Activated T-cell treated with anti-CD3 and anti-CD28 coated beads, Interleukin-2, amount 50 U/mL, for 4 hours (primary cell): ENCODE measurements around the gene CFAP126. TPM values are rescaled to one million over a fixed set of nuclear protein-coding genes. Genes with fewer than 3 reads are reported as not detected.
"Not testable (repeated sequence)": the region's sequence is repeated elsewhere in the genome, so short reads cannot be mapped to it uniquely, and the experiment has no call there.

Experiments used
- ATAC-seq, 2 donors: fragments of 200-7000 bp; cut with Tn5 transposase; one replicate each; pipeline ENCODE4 v1.10.0; 2021
- DNase-seq: peaks from one replicate; pipeline ENCODE4 v3.0.0-alpha.2; 2020
- H3K27me3 Mint-ChIP-seq: one replicate; pipeline ENCODE4 v1.8.0; 2021; ENCODE audit warnings: low read depth, mixed read lengths
- H3K36me3 Mint-ChIP-seq: one replicate; pipeline ENCODE4 v1.8.0; 2022; ENCODE audit warnings: mixed read lengths; ENCODE audit not compliant: insufficient read depth
- H3K4me1 Mint-ChIP-seq: one replicate; pipeline ENCODE4 v1.8.0; 2021; ENCODE audit warnings: low read depth, mixed read lengths
- H3K4me3 Mint-ChIP-seq: one replicate; pipeline ENCODE4 v1.8.0; 2021; ENCODE audit warnings: mild to moderate bottlenecking, moderate library complexity, mixed read lengths
- H3K9me3 Mint-ChIP-seq: one replicate; pipeline ENCODE4 v1.8.0; 2021; ENCODE audit warnings: mixed read lengths
- total RNA-seq, 3 donors: library from RNA; stranded (reverse); gene quantifications; one replicate each; pipeline ENCODE4 v1.2.1, GENCODE V29; 2021

CFAP126 gene
- total RNA-seq, 3 donors from 2014 or later = not detected

DNA sequence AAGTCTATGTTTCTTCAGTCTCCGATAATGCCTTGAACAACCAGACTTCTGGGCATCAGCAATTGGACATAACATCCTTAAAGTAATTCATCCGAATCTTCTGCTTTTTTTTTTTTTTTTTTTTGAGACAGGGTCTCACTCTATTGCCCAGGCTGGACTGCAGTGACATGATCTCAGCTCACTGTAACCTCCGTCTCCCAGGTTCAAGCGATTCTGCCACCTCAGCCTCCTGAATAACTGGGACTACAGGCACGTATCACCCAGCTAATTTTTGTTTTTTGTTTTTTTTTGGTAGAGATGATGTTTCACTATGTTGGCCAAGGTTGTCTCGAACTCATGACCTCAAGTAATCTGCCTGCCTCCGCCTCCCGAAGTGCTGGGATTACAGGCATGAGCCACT is 23.9 kb upstream of the CFAP126 start:
- Mint-ChIP-seq H3K9me3 (no peaks in the 10 kb centered on the region), H3K4me3 (peak overlapping the region; percentile 88), H3K4me1 (peaks cover 39% of the 10 kb centered on the region), H3K27me3 (no peaks in the 10 kb centered on the region), H3K36me3 (no peaks in the 10 kb centered on the region)
- DNase-seq (no peak), ATAC-seq (no peak)

DNA sequence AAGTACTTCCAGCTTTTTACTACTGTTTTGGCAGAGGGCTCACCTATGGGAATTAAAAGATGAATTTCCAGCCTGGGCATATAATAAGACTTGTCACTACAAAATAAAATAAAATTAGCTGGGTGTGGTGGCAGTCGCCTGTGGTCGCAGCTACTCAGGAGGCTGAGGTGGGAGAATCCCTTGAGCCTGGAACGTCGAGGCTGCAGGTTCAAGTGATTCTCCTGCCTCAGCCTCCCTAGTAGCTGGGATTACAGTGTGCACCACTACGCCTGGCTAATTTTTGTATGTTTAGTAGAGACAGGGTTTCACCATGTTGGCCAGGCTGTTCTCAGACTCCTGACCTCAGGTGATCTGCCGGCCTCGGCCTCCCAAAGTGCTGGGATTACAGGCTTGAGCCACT is 23.5 kb upstream of the CFAP126 start:
- not testable (repeated sequence) for DNase-seq

DNA sequence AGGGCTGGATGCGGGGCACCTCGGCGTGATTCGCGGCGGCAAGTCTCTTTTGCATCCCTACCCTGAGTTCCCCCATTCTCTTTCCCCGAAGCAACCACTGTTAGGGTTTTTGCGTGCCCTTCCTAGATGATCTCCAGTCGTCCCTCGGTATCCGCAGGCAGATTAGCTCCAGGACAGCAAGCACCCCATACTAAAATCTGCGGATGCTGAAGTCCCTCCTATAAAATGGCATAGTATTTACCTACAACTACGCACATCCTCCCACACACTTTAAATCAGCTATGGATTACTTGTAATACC is 22.8 kb upstream of the CFAP126 start:
- ATAC-seq (peak in 1 of 2 donors; percentile 13), DNase-seq (no peak)
- Mint-ChIP-seq H3K4me3 (peak overlapping the region; percentile 88), H3K9me3 (no peaks in the 10 kb centered on the region), H3K36me3 (no peaks in the 10 kb centered on the region), H3K4me1 (peaks cover 45% of the 10 kb centered on the region), H3K27me3 (no peaks in the 10 kb centered on the region)

More for the DNA sequence above, 23.5 kb upstream of the CFAP126 start:
- Mint-ChIP-seq H3K4me1 (peaks cover 43% of the 10 kb centered on the region), H3K4me3 (peak overlapping the region; percentile 88)
- not testable (repeated sequence) for H3K36me3 Mint-ChIP-seq, ATAC-seq, H3K9me3 Mint-ChIP-seq, H3K27me3 Mint-ChIP-seq

DNA sequence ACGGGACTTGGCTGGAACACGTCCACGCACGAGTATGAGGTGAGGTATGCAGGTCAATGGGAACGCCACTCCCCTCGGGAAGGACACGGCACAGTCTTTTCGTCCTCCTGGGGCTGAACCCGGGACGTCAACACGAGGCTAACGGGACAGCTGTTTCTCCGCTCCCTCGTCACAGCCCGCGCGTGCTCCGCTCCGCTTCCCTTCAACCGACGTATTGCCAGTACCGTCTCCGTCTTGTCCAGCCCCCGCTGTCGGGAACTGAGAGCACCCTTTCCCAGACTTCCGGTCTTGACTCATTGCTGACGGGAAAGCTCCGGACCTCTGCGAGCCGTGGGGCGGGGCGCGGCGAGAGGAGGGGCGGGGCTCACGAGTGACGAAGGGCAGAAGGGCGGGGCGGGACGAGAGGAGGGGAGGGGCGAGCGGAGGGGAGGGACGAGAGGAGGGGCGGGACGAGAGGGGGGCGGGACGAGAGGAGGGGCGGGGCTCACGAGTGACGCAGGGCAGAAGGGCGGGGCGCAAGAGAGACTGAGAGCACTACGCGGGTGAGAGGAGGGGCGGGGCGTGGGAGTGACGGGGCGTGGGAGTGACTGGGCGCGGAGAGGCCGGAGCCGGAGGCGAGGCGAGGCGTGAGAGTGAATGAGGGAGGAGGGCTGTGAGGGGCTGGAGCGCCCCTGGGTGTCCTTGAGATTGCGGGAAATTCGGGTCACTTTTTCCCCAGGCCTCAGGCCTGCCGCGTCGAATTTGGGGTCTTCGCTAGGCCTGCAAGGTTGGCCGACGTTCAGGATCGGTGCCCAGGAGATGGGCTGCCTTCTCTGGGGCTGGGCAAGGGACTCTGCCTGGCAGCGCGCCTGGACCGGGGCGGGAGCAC is 22.2 kb upstream of the CFAP126 start:
- no peaks in the 10 kb centered on the region for H3K36me3 Mint-ChIP-seq
- peaks cover 45% of the 10 kb centered on the region for H3K4me1 Mint-ChIP-seq
- H3K4me3 Mint-ChIP-seq = peak overlapping the region; percentile 88
- H3K27me3 Mint-ChIP-seq = no peaks in the 10 kb centered on the region
- H3K9me3 Mint-ChIP-seq = no peaks in the 10 kb centered on the region
- ATAC-seq = peak; percentile 84 to 87
- peak; percentile 92 for DNase-seq

DNA sequence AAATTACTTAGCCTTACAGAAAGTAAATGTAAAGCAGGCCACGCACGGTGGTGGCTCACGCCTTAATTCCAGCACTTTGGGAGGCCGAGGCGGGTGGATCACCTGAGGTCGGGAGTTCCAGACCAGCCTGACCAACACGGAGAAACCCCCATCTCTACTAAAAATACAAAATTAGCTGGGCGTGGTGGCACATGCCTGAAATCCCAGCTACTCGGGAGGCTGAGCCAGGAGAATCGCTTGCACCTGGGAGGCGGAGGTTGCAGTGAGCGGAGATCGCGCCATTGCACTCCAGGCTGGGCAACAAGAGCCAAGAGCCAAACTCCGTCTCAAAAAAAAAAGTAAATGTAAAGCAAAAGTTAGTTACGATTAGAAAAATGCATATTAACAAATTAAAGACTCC is 21.5 kb upstream of the CFAP126 start:
- not testable (repeated sequence) for H3K27me3 Mint-ChIP-seq, H3K9me3 Mint-ChIP-seq, H3K36me3 Mint-ChIP-seq, ATAC-seq, DNase-seq
- Mint-ChIP-seq H3K4me3 (peak overlapping the region; percentile 88), H3K4me1 (peaks cover 45% of the 10 kb centered on the region)

DNA sequence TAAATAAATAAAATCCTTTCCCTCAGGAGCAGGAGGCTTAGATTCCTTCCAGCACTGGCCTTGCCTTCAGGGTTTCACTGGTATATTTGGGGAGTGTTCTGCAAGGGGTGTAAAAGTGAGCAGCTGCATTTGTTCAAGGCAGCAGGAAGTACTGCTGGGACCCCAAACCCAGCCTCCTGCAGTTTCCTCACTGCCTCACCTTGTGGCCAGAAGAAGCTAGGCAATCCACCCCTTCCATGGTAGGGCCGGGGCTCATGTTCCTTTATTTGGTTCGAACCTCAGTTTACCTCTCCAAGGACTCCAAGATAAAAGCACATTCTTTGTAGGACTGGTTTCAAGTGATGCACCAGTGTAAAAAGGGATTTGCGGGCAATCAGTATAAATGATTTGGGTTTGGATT is 21.0 kb upstream of the CFAP126 start:
- H3K9me3 Mint-ChIP-seq = no peaks in the 10 kb centered on the region
- no peak for DNase-seq
- no peak for ATAC-seq
- peak overlapping the region; percentile 88 for H3K4me3 Mint-ChIP-seq
- H3K27me3 Mint-ChIP-seq = no peaks in the 10 kb centered on the region
- H3K4me1 Mint-ChIP-seq = peaks cover 45% of the 10 kb centered on the region
- H3K36me3 Mint-ChIP-seq = no peaks in the 10 kb centered on the region

DNA sequence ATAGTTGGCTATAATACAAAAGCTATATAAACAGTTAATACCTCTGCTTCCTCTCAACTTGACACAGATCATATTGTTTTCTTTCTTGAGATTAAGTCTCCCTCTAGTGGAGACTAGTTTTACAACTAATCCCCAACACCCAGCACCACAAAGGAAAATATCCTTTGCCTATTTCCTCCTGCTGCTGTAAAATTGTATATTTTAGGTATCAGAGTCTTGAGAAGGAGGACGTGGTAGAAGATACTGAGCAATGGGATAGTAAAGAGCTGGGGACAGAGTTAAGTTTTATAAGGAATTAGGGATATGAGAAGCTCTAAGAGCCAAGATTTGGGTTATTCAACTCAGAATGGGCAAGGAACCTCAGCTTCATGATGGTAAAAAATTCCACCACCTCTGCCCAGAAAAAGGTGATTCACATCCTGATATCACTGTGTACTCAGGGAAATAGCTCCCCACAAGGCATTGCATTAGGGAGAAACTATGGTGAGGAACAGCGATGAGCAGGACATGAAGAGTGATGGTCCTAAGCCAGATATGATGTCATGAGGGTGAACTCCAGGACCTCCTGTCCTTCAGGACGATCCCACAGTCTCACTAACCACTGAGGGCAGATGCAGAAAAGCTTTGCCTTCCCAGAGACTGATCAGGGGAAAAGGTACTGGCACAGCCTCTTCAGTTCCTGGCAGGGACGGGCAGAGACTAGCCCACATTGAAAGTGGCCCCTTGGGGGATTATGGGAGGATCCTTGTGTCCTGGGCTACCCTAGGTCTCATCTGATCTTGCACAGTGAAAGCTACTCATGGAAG is 14.7 kb upstream of the CFAP126 start:
- peak; percentile 69 to 79 for ATAC-seq
- Mint-ChIP-seq H3K27me3 (no peaks in the 10 kb centered on the region), H3K9me3 (no peaks in the 10 kb centered on the region), H3K36me3 (no peaks in the 10 kb centered on the region), H3K4me3 (no peak overlapping the region), H3K4me1 (peaks cover 19% of the 10 kb centered on the region)
- DNase-seq = no peak

DNA sequence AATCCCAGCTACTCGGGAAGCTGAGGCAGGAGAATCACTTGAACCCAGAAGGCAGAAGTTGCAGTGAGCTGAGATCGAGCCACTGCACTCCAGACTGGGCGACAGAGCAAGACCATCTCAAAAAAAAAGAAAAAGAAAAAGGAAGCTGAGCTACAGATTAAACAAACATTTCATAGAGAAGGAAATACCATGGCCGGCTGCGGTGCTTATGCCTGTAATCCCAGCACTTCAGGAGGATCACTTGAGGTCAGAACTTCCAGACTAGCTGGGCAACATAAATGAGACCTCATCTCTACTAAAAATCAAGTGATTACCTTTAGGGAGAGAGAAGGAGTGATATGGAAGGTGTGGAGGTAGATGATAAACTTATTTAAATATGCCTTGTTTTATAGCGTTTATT is 14.0 kb upstream of the CFAP126 start:
- Mint-ChIP-seq H3K9me3 (no peaks in the 10 kb centered on the region), H3K36me3 (no peaks in the 10 kb centered on the region), H3K4me1 (peaks cover 12% of the 10 kb centered on the region), H3K4me3 (no peak overlapping the region), H3K27me3 (no peaks in the 10 kb centered on the region)
- ATAC-seq = no peak
- no peak for DNase-seq

DNA sequence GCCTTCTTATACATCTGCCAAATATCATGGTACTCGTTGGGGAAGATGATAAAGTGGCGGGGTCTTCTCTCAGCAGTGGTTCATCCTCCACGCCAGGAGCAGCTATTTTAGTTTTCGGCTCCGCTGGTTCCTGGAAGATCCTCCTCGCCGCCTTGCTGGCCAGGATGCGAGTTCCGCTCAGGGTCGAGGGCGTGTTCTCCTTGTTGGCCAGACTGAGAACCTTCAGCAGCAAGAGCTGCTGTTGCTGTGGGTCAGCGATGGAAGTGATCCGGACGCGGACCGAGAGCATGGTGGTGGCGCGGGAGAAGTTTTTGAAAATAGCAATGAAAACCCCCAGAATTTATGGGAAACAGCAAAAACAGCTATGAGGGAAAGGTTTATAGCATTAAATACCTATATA is 11.4 kb upstream of the CFAP126 start:
- Mint-ChIP-seq H3K4me1 (peaks cover 5% of the 10 kb centered on the region), H3K4me3 (peak overlapping the region; percentile 76), H3K27me3 (no peaks in the 10 kb centered on the region), H3K9me3 (no peaks in the 10 kb centered on the region), H3K36me3 (no peaks in the 10 kb centered on the region)
- DNase-seq = no peak
- ATAC-seq = no peak

DNA sequence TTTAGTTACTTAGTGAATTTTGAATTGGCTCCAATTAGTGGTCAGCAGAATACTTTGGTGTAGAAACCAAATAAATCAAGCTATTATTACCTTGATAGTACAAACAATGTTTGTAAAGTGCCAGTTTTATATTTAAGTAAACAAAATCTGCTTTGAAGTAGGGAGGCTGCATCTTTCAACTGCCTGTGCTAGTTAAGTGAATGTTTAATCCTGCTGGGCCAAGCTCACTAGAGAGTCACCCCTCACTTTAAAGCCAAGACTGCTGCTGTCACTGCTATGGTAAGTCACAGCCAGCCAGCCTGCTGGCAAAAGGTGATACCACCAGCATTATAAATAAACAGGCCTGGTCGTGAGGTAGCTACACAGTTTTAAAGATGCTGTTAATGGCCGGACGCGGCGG is 10.3 kb upstream of the CFAP126 start:
- Mint-ChIP-seq H3K4me1 (peaks cover 5% of the 10 kb centered on the region), H3K36me3 (no peaks in the 10 kb centered on the region)

DNA sequence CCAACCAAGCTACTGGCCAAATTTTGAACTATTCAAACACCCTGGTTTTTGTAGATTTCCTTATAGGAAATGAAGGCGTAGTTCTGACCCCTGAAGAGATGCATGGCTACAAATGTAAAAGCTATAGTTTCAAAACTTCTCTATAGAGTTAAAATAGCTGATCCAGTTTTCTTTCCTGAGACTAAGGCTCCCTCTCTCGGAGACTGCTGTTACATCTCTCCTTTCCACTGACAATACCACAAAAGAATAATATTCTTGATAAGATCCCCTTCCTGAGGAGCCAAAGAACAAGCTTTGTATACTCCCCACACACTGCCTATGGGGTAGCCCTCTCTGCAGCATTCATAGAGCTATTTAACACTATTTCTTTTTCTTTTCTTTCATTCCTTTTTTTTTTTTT is 6.7 kb upstream of the CFAP126 start:
- Mint-ChIP-seq H3K9me3 (no peaks in the 10 kb centered on the region), H3K4me1 (peaks cover 3% of the 10 kb centered on the region), H3K27me3 (no peaks in the 10 kb centered on the region), H3K36me3 (peaks cover 2% of the 10 kb centered on the region), H3K4me3 (no peak overlapping the region)
- DNase-seq = no peak
- no peak for ATAC-seq

More for the DNA sequence above, 10.3 kb upstream of the CFAP126 start:
- no peak overlapping the region for H3K4me3 Mint-ChIP-seq
- DNase-seq (no peak), ATAC-seq (no peak)
- no peaks in the 10 kb centered on the region for H3K9me3 Mint-ChIP-seq
- H3K27me3 Mint-ChIP-seq = no peaks in the 10 kb centered on the region

DNA sequence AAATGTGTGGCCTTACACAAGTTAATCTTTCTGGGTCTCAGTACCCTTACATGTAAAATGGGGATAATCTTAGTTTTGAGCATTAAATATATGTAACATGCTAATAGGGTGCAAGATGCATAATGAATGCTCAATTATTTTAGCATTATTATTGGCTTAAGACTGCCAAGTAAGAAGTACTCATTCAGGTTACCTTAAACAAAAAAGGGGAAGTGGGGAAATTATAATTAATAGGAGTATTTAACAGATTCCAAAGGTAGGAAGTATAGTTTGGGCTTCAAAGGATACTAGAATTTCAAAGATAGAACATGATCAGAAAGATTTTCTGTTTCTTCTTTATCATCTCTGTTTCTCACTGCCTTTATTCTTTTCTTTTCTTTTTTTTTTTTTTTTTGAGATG is 5.8 kb upstream of the CFAP126 start:
- no peaks in the 10 kb centered on the region for H3K9me3 Mint-ChIP-seq
- H3K4me1 Mint-ChIP-seq = no peaks in the 10 kb centered on the region
- H3K27me3 Mint-ChIP-seq = no peaks in the 10 kb centered on the region
- ATAC-seq (no peak), DNase-seq (no peak)
- no peak overlapping the region for H3K4me3 Mint-ChIP-seq
- H3K36me3 Mint-ChIP-seq = peaks cover 2% of the 10 kb centered on the region

DNA sequence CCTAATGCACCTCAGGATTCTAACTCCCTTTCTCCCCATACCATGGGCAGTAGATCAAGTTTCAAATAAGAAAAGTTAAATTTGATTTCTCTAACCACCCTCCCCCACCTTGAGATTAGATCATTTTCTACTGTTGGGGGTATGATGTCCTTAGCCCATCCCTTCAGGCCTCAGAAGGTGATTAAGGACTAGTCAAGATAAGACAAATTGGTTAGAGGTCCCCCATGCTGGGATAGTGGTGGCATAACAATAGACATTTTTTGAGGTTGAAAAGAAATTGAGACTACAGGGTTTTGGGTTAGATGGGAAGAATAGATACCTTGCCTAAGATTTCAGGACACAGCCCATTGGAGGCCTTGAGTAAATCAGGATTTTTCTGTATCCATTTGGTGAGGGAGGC is 2.5 kb downstream of the CFAP126 start:
- Mint-ChIP-seq H3K27me3 (no peaks in the 10 kb centered on the region), H3K36me3 (peaks cover 20% of the 10 kb centered on the region), H3K4me1 (peaks cover 11% of the 10 kb centered on the region), H3K9me3 (no peaks in the 10 kb centered on the region), H3K4me3 (no peak overlapping the region)
- ATAC-seq (no peak), DNase-seq (no peak)

DNA sequence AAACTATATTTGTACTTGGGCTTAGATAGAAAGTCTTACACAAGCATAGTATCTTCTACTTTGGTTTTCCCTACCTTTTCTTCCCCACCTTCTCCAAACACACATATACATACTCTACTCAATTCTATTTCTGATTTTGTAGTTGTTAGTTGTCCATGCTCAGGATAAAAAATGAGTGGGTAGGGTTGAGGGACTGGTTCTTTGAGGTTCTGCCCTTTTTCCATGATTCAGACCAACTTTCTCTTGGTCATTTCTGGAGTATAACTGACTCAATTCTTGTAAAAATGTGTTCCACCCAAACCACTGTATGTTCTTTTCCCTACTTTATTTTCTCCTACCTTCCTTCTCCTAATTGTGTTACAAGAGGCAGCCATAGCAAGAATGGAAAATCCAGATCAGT is 3.3 kb downstream of the CFAP126 start:
- Mint-ChIP-seq H3K4me1 (peaks cover 17% of the 10 kb centered on the region), H3K36me3 (peaks cover 26% of the 10 kb centered on the region), H3K27me3 (no peaks in the 10 kb centered on the region), H3K9me3 (no peaks in the 10 kb centered on the region), H3K4me3 (no peak overlapping the region)
- DNase-seq = no peak
- ATAC-seq = no peak

DNA sequence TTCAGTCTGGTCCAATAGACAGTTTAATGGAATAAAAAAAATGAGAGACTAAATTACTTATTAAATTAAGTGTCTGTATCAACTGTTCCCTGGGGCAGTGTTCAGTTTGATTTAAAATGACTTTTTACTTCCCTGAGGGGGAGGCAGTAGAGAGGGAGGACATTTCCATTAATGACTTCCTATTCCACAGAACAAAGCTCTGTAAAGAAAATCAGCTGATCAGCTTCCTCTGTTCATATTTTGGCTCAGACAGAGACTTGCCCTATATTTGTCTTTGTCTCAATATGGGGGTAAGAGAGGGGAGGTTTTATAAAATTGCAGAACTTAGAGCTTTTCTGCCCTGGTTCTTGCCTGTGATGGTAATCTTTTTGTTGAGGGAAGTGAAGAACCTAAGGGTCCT is 8.4 kb downstream of the CFAP126 start:
- no peaks in the 10 kb centered on the region for H3K27me3 Mint-ChIP-seq
- no peak overlapping the region for H3K4me3 Mint-ChIP-seq

More for the DNA sequence above, 8.4 kb downstream of the CFAP126 start:
- Mint-ChIP-seq H3K9me3 (no peaks in the 10 kb centered on the region), H3K4me1 (peaks cover 9% of the 10 kb centered on the region), H3K36me3 (peaks cover 25% of the 10 kb centered on the region)
- no peak for ATAC-seq
- DNase-seq = no peak
